ENCODE measurements around the gene CYP39A1.

CYP39A1 gene

GRCh38 chr6:46667377-46667776 is 14.8 kb upstream of the CYP39A1 start:
- TF ChIP-seq GATA2 (IDR thresholded peaks at IDR 0.05; ENCODE audit: low read depth, low read length), result no peak
- TF ChIP-seq GATA3 (IDR thresholded peaks at IDR 0.05; ENCODE audit: low read depth, low read length), result no peak

GRCh38 chr6:46661483-46661882 is 8.9 kb upstream of the CYP39A1 start:
- TF ChIP-seq GATA2 (IDR thresholded peaks at IDR 0.05; ENCODE audit: low read depth, low read length), result no peak
- no peak for TF ChIP-seq GATA3 (IDR thresholded peaks at IDR 0.05; ENCODE audit: low read depth, low read length)

- TF ChIP-seq GATA2 (IDR thresholded peaks at IDR 0.05; ENCODE audit: low read depth, low read length) (no peak), GATA3 (IDR thresholded peaks at IDR 0.05; ENCODE audit: low read depth, low read length) (no peak)
Measured at GRCh38 chr6:46657642-46658041, 5.0 kb upstream of the CYP39A1 start.

- TF ChIP-seq GATA3 (IDR thresholded peaks at IDR 0.05; ENCODE audit: low read depth, low read length) (no peak), GATA2 (IDR thresholded peaks at IDR 0.05; ENCODE audit: low read depth, low read length) (no peak)
Measured at GRCh38 chr6:46655803-46656202, 3.2 kb upstream of the CYP39A1 start.

- TF ChIP-seq GATA3 (IDR thresholded peaks at IDR 0.05; ENCODE audit: low read depth, low read length), result no peak
- TF ChIP-seq GATA2 (IDR thresholded peaks at IDR 0.05; ENCODE audit: low read depth, low read length), result no peak
Measured at GRCh38 chr6:46653439-46654195, 999 bp upstream of the CYP39A1 start.

GRCh38 chr6:46652232-46652602 is 401 bp downstream of the CYP39A1 start:
- TF ChIP-seq GATA3 (IDR thresholded peaks at IDR 0.05; ENCODE audit: low read depth, low read length), result no peak
- no peak for TF ChIP-seq GATA2 (IDR thresholded peaks at IDR 0.05; ENCODE audit: low read depth, low read length)

- TF ChIP-seq GATA3 (IDR thresholded peaks at IDR 0.05; ENCODE audit: low read depth, low read length) (no peak), GATA2 (IDR thresholded peaks at IDR 0.05; ENCODE audit: low read depth, low read length) (no peak)
Measured at GRCh38 chr6:46651816-46652215, 802 bp downstream of the CYP39A1 start.

- TF ChIP-seq GATA2 (IDR thresholded peaks at IDR 0.05; ENCODE audit: low read depth, low read length), result no peak
- no peak for TF ChIP-seq GATA3 (IDR thresholded peaks at IDR 0.05; ENCODE audit: low read depth, low read length)
Measured at GRCh38 chr6:46651006-46651405, 1.6 kb downstream of the CYP39A1 start.

GRCh38 chr6:46648869-46649492 is 3.6 kb downstream of the CYP39A1 start:
- no peak for TF ChIP-seq GATA2 (IDR thresholded peaks at IDR 0.05; ENCODE audit: low read depth, low read length)
- no peak for TF ChIP-seq GATA3 (IDR thresholded peaks at IDR 0.05; ENCODE audit: low read depth, low read length)

GRCh38 chr6:46645265-46645664 is 7.4 kb downstream of the CYP39A1 start:
- TF ChIP-seq GATA2 (IDR thresholded peaks at IDR 0.05; ENCODE audit: low read depth, low read length), result no peak
- TF ChIP-seq GATA3 (IDR thresholded peaks at IDR 0.05; ENCODE audit: low read depth, low read length), result no peak

- TF ChIP-seq GATA3 (IDR thresholded peaks at IDR 0.05; ENCODE audit: low read depth, low read length), result no peak
- no peak for TF ChIP-seq GATA2 (IDR thresholded peaks at IDR 0.05; ENCODE audit: low read depth, low read length)
Measured at GRCh38 chr6:46642928-46643751, 9.5 kb downstream of the CYP39A1 start.

- TF ChIP-seq GATA3 (IDR thresholded peaks at IDR 0.05; ENCODE audit: low read depth, low read length), result no peak
- TF ChIP-seq GATA2 (IDR thresholded peaks at IDR 0.05; ENCODE audit: low read depth, low read length), result no peak
Measured at GRCh38 chr6:46638650-46639049, 14.0 kb downstream of the CYP39A1 start.

- TF ChIP-seq GATA2 (IDR thresholded peaks at IDR 0.05; ENCODE audit: low read depth, low read length) (no peak), GATA3 (IDR thresholded peaks at IDR 0.05; ENCODE audit: low read depth, low read length) (no peak)
Measured at GRCh38 chr6:46637933-46638332, 14.7 kb downstream of the CYP39A1 start.

GRCh38 chr6:46637145-46637544 is 15.5 kb downstream of the CYP39A1 start:
- no peak for TF ChIP-seq GATA2 (IDR thresholded peaks at IDR 0.05; ENCODE audit: low read depth, low read length)
- no peak for TF ChIP-seq GATA3 (IDR thresholded peaks at IDR 0.05; ENCODE audit: low read depth, low read length)

Measured in SH-SY5Y (cell line).